ENCODE results near the gene PDXP. TPM values are rescaled to one million over a fixed set of nuclear protein-coding genes. Genes with fewer than 3 reads are reported as not detected.

PDXP gene
- total RNA-seq, 2 experiments from 2014 or later: 1.5 TPM

GRCh38 chr22:37686002-37686982, 27.8 kb downstream of the PDXP start, which contains the start of gene NOL12:
NOL12 (plus strand) TSS chr22:37686343; CDS start chr22:37686393, 50 bp downstream.
- no peaks in the 10 kb centered on the region for H3K9me3 Mint-ChIP-seq
- Histone ChIP-seq H3K4me3 (ENCODE audit: low read length) (peak within 1 kb of the TSS; percentile 72), H3K27ac (ENCODE audit: low read depth in 1 of 2, low read length in 2 of 2) (peak within 1 kb of the TSS; percentile 75 to 80), H3K36me3 (ENCODE audit: insufficient read depth, low read length) (peaks cover 29% of the 10 kb centered on the region), H3K9me3 (ENCODE audit: control insufficient read depth in 1 of 2, insufficient read depth in 1 of 2, low read length in 2 of 2) (no peaks in the 10 kb centered on the region), H3K27me3 (ENCODE audit: control insufficient read depth in 1 of 2, insufficient read depth in 2 of 2, low read length in 2 of 2) (no peaks in the 10 kb centered on the region), H3K4me1 (ENCODE audit: insufficient read depth, low read length) (peaks cover 38% of the 10 kb centered on the region)
- H3K27me3 Mint-ChIP-seq: no peaks in the 10 kb centered on the region
- H3K4me1 Mint-ChIP-seq (ENCODE audit: low read depth): peaks cover 27% of the 10 kb centered on the region
- H3K4me3 Mint-ChIP-seq: peak within 1 kb of the TSS; percentile 90
- TF ChIP-seq CTCF (IDR thresholded peaks at IDR 0.05): no peak
- CTCF ChIA-PET: interaction anchor here (2.1 to 12.8 kb wide), 2 partner anchors 45 to 79 kb away, joined by 6 to 171 read pairs; partner anchors contain the start of gene SH3BP1
- POLR2A ChIA-PET: interaction anchor here (0.6 to 3.4 kb wide), 15 partner anchors 8 to 267 kb away, joined by 3 to 37 read pairs (median 5); partner anchors contain the start of genes ANKRD54, GGA1, LGALS1 and PDXP
- peak within 1 kb of the TSS; percentile 76 for H3K27ac Mint-ChIP-seq
- peak; percentile 64 to 90 (median 72) for DNase-seq
- peak; percentile 92 for ATAC-seq (ENCODE audit: poor library complexity)
- H3K36me3 Mint-ChIP-seq (ENCODE audit: low read depth): peaks cover 34% of the 10 kb centered on the region
- intact Hi-C loops (cut with DNase I, micrococcal nuclease): loop anchor here in 1 of 2 experiments (2.0 to 10.0 kb wide), 3 partner anchors 61 to 201 kb away; partner anchors contain the start of genes ANKRD54 and MFNG

- Mint-ChIP-seq H3K27me3 (no peaks in the 10 kb centered on the region), H3K4me3 (peak overlapping the region; percentile 25), H3K9me3 (no peaks in the 10 kb centered on the region), H3K4me1 (ENCODE audit: low read depth) (peaks cover 21% of the 10 kb centered on the region), H3K27ac (no peak overlapping the region), H3K36me3 (ENCODE audit: low read depth) (peaks cover 58% of the 10 kb centered on the region)
- ChIA-PET POLR2A (no interaction called here), CTCF (interaction anchor here (1.0 kb wide), 1 partner anchor 82 kb away, joined by 3 read pairs; the partner anchor contains the start of gene GGA1)
- H3K4me1 ChIP-seq (ENCODE audit: insufficient read depth, low read length): peaks cover 31% of the 10 kb centered on the region
- DNase-seq: no peak
- intact Hi-C loops (cut with DNase I, micrococcal nuclease): no loop called here
- H3K4me3 ChIP-seq (ENCODE audit: low read length): no peak overlapping the region
- ATAC-seq (ENCODE audit: poor library complexity): no peak
- TF ChIP-seq CTCF (IDR thresholded peaks at IDR 0.05): no peak
- no peaks in the 10 kb centered on the region for H3K9me3 ChIP-seq (ENCODE audit: control insufficient read depth in 1 of 2, insufficient read depth in 1 of 2, low read length in 2 of 2)
- no peaks in the 10 kb centered on the region for H3K27me3 ChIP-seq (ENCODE audit: control insufficient read depth in 1 of 2, insufficient read depth in 2 of 2, low read length in 2 of 2)
- H3K36me3 ChIP-seq (ENCODE audit: insufficient read depth, low read length): peaks cover 54% of the 10 kb centered on the region
- no peak overlapping the region for H3K27ac ChIP-seq (ENCODE audit: low read depth in 1 of 2, low read length in 2 of 2)
Measured at GRCh38 chr22:37690407-37690806, 31.9 kb downstream of the PDXP start.

GRCh38 chr22:37690901-37691504, 32.5 kb downstream of the PDXP start:
- peaks cover 23% of the 10 kb centered on the region for H3K4me1 Mint-ChIP-seq (ENCODE audit: low read depth)
- H3K27me3 Mint-ChIP-seq: no peaks in the 10 kb centered on the region
- no peak for ATAC-seq (ENCODE audit: poor library complexity)
- ChIA-PET CTCF (no interaction called here), POLR2A (no interaction called here)
- peak overlapping the region; percentile 38 for H3K4me3 Mint-ChIP-seq
- H3K4me1 ChIP-seq (ENCODE audit: insufficient read depth, low read length): peaks cover 30% of the 10 kb centered on the region
- no peak for TF ChIP-seq CTCF (IDR thresholded peaks at IDR 0.05)
- H3K9me3 ChIP-seq (ENCODE audit: control insufficient read depth in 1 of 2, insufficient read depth in 1 of 2, low read length in 2 of 2): no peaks in the 10 kb centered on the region
- no peaks in the 10 kb centered on the region for H3K27me3 ChIP-seq (ENCODE audit: control insufficient read depth in 1 of 2, insufficient read depth in 2 of 2, low read length in 2 of 2)
- H3K36me3 Mint-ChIP-seq (ENCODE audit: low read depth): peaks cover 57% of the 10 kb centered on the region
- H3K27ac ChIP-seq (ENCODE audit: low read depth in 1 of 2, low read length in 2 of 2): no peak overlapping the region
- peaks cover 54% of the 10 kb centered on the region for H3K36me3 ChIP-seq (ENCODE audit: insufficient read depth, low read length)
- no peak overlapping the region for H3K27ac Mint-ChIP-seq
- no peak overlapping the region for H3K4me3 ChIP-seq (ENCODE audit: low read length)
- H3K9me3 Mint-ChIP-seq: no peaks in the 10 kb centered on the region
- intact Hi-C loops (cut with DNase I, micrococcal nuclease): no loop called here
- no peak for DNase-seq
